Type B pancreatic cell (in vitro differentiated cells): ENCODE measurements around the gene SND1. TPM values are rescaled to one million over a fixed set of nuclear protein-coding genes. Genes with fewer than 3 reads are reported as not detected.

Source experiments
- DNase-seq: peaks from one replicate; pipeline ENCODE4 v3.0.0; 2021; ENCODE audit warnings: mixed read lengths; ENCODE audit not compliant: unreplicated experiment; ENCODE audit errors: extremely low spot score
- H3K27ac Mint-ChIP-seq: 2 replicates; pipeline ENCODE4 v1.8.0; 2021; ENCODE audit warnings: mild to moderate bottlenecking, mixed read lengths
- H3K27me3 Mint-ChIP-seq: 2 replicates; pipeline ENCODE4 v1.8.0; 2021; ENCODE audit warnings: mixed read lengths
- H3K36me3 Mint-ChIP-seq: 2 replicates; pipeline ENCODE4 v1.8.0; 2021; ENCODE audit warnings: mixed read lengths
- H3K4me1 Mint-ChIP-seq: one replicate; pipeline ENCODE4 v1.8.0; 2021; ENCODE audit warnings: mixed read lengths; ENCODE audit not compliant: unreplicated experiment
- H3K4me3 Mint-ChIP-seq: 2 replicates; pipeline ENCODE4 v1.8.0; 2021; ENCODE audit warnings: mild to moderate bottlenecking, mixed read lengths
- H3K9me3 Mint-ChIP-seq: 2 replicates; pipeline ENCODE4 v1.8.0; 2021; ENCODE audit warnings: mixed read lengths
- total RNA-seq: library from RNA; stranded (reverse); gene quantifications from 2 replicates; pipeline ENCODE4 v1.2.1, GENCODE V29; 2021; ENCODE audit warnings: low replicate concordance
- TF ChIP-seq, protein P1 (sequence below): fragments of 200-600 bp; sonication (generic); conservative IDR thresholded peaks from 2 replicates; pipeline ENCODE4 v1.5.0; 2021; ENCODE audit warnings: antibody characterized with exemption, mild to moderate bottlenecking

The SND1 gene
- total RNA-seq, 1 donor from 2014 or later: 199 TPM

DNA sequence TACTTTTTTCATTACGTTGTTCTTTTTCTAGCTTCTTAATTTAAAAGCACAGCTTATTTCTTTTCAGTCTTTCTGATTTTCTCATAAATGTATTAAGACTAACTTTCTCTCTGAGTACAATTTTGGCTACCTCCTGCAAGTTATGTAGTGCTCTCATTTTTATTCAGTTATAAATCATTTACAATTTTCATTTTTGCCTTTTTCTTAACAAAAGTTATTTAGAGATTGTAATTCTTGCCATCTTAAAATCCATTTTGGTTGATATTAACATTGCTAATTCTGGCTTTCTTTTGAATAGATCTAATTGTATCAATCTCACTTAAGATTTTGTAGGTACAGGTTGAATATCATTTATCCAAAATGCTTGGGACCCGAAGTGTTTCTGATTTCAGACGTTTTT is 476.4 kb downstream of the SND1 start:
- Mint-ChIP-seq H3K27ac (no peak overlapping the region), H3K4me1 (peaks cover 1% of the 10 kb centered on the region), H3K9me3 (no peaks in the 10 kb centered on the region), H3K27me3 (peaks cover 11% of the 10 kb centered on the region), H3K36me3 (no peaks in the 10 kb centered on the region), H3K4me3 (no peak overlapping the region)
- DNase-seq: no peak
- TF ChIP-seq, protein P1, sequence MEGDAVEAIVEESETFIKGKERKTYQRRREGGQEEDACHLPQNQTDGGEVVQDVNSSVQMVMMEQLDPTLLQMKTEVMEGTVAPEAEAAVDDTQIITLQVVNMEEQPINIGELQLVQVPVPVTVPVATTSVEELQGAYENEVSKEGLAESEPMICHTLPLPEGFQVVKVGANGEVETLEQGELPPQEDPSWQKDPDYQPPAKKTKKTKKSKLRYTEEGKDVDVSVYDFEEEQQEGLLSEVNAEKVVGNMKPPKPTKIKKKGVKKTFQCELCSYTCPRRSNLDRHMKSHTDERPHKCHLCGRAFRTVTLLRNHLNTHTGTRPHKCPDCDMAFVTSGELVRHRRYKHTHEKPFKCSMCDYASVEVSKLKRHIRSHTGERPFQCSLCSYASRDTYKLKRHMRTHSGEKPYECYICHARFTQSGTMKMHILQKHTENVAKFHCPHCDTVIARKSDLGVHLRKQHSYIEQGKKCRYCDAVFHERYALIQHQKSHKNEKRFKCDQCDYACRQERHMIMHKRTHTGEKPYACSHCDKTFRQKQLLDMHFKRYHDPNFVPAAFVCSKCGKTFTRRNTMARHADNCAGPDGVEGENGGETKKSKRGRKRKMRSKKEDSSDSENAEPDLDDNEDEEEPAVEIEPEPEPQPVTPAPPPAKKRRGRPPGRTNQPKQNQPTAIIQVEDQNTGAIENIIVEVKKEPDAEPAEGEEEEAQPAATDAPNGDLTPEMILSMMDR: no peak

DNA sequence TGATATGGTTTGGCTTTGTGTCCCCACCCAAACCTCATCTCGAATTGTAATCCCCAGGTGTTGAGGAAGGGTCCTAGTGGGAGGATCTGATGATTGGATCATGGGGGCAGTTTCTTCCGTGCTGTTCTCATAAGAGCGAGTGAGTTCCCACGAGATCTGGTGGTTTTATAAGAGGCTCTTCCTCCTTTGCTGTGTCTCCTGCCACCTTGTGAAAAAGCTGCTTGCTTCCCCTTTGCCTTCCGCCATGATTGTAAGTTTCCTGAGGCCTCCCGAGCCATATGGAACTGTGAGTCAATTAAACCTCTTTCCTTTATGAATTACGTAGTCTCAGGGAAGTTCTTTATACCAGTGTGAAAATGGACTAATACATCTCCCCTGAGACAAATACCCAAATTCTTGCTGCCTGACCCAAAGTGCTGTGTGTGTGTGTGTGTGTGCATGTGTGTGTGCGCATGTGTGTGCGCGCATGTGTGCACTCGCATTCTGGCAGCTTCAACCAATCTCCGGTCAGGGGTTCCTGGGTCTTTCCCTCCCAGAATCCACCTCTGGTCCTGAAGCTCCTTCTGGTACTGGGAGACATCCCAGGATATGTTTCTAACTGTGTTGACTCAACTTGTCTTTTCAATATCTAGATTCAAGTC is 477.4 kb downstream of the SND1 start:
- Mint-ChIP-seq H3K9me3 (no peaks in the 10 kb centered on the region), H3K27ac (no peak overlapping the region), H3K36me3 (no peaks in the 10 kb centered on the region), H3K4me3 (no peak overlapping the region), H3K4me1 (no peaks in the 10 kb centered on the region), H3K27me3 (peaks cover 19% of the 10 kb centered on the region)
- TF ChIP-seq, protein P1: no peak
- DNase-seq: no peak

- Mint-ChIP-seq H3K4me1 (no peaks in the 10 kb centered on the region), H3K27ac (no peak overlapping the region), H3K4me3 (no peak overlapping the region), H3K27me3 (peaks cover 33% of the 10 kb centered on the region), H3K9me3 (no peaks in the 10 kb centered on the region), H3K36me3 (no peaks in the 10 kb centered on the region)
- DNase-seq: no peak
- TF ChIP-seq, protein P1: no peak
Measured at GRCh38 chr7:128131115-128131514, 479.1 kb downstream of the SND1 start.

DNA sequence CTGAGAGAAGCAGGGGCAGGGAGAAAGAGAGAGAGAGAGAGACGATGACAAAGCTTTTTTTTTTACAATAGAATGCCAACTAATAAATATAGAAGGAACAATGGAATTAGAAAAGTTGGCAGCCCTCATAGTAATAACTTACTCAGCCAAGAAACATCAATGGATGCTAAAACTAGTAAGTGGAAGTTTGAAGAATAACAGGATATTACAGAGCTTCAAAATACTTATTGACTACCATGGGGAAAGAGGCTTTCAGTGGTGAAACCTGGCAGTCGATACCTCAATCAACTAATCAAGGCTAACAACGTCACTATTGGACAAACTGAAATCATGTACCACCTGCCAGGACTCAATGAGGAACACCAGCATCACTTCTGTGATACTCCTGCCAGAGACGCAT is 479.7 kb downstream of the SND1 start:
- no peaks in the 10 kb centered on the region for H3K36me3 Mint-ChIP-seq

DNA sequence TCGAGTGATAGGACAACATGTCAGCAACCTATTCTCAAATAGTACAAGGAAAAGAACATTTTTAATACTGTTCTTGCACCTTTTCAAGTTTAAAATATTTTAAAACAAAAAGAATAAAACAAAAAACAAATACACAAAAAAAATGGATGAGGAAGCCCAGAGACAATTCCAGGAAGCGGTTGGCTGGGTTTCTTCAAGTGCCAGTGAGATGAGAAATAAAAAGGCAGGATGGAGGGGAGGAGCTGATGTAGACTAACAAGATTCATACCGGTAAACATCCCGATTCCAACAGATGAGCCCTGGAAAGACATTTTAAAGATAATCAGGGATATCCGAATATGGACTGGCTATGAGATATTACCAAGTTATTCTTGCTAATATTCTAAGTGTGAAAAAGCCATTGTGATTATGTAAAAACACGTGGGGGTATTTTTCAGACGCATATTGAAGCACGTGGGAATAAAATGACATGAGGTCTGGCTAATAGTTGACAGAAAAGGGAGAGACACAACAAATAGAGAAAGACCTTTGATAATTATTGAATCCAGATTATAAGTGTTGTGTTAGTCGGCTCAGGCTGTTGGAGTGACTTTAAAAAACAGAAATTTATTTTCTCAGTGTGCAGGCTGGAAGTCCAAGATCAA is 480.6 kb downstream of the SND1 start:
- no peak overlapping the region for H3K4me3 Mint-ChIP-seq
- H3K27me3 Mint-ChIP-seq: peaks cover 44% of the 10 kb centered on the region
- no peaks in the 10 kb centered on the region for H3K9me3 Mint-ChIP-seq
- DNase-seq: no peak
- no peak overlapping the region for H3K27ac Mint-ChIP-seq
- no peaks in the 10 kb centered on the region for H3K4me1 Mint-ChIP-seq
- H3K36me3 Mint-ChIP-seq: no peaks in the 10 kb centered on the region
- TF ChIP-seq, protein P1: no peak

More for the DNA sequence above, 479.7 kb downstream of the SND1 start:
- H3K27me3 Mint-ChIP-seq: peaks cover 37% of the 10 kb centered on the region
- H3K27ac Mint-ChIP-seq: no peak overlapping the region
- DNase-seq: no peak
- H3K9me3 Mint-ChIP-seq: no peaks in the 10 kb centered on the region
- no peak overlapping the region for H3K4me3 Mint-ChIP-seq
- no peaks in the 10 kb centered on the region for H3K4me1 Mint-ChIP-seq
- TF ChIP-seq, protein P1: no peak
